ENCODE results near the gene RSAD2.
"Not testable (repeated sequence)": the region's sequence is repeated elsewhere in the genome, so short reads cannot be mapped to it uniquely, and the experiment has no call there.

Gene RSAD2

GRCh38 chr2:6928452-6928851 is 50.9 kb downstream of the RSAD2 start:
- DNase-seq = no peak

GRCh38 chr2:6929196-6929819 is 51.7 kb downstream of the RSAD2 start:
- no peak for DNase-seq

- DNase-seq = no peak
Observed at GRCh38 chr2:6930923-6931647, 53.5 kb downstream of the RSAD2 start.

GRCh38 chr2:6931753-6932152 is 54.2 kb downstream of the RSAD2 start:
- no peak for DNase-seq

- DNase-seq = no peak
Observed at GRCh38 chr2:6932206-6932605, 54.6 kb downstream of the RSAD2 start.

GRCh38 chr2:6932828-6933227 is 55.3 kb downstream of the RSAD2 start:
- DNase-seq = no peak

GRCh38 chr2:6933911-6934310 is 56.3 kb downstream of the RSAD2 start:
- DNase-seq = no peak

GRCh38 chr2:6934345-6934744 is 56.8 kb downstream of the RSAD2 start:
- DNase-seq = no peak

- no peak for DNase-seq
Observed at GRCh38 chr2:6934758-6935651, 57.4 kb downstream of the RSAD2 start.

GRCh38 chr2:6935652-6936020 is 58.1 kb downstream of the RSAD2 start:
- DNase-seq = not testable (repeated sequence)

GRCh38 chr2:6937157-6937556 is 59.6 kb downstream of the RSAD2 start:
- DNase-seq = no peak

- DNase-seq = no peak
Observed at GRCh38 chr2:6937582-6937981, 60.0 kb downstream of the RSAD2 start.

- DNase-seq = no peak
Observed at GRCh38 chr2:6939071-6939470, 61.5 kb downstream of the RSAD2 start.

- DNase-seq = no peak
Observed at GRCh38 chr2:6940820-6941219, 63.2 kb downstream of the RSAD2 start.

- no peak for DNase-seq
Observed at GRCh38 chr2:6941299-6942046, 63.9 kb downstream of the RSAD2 start.

GRCh38 chr2:6942848-6943247 is 65.3 kb downstream of the RSAD2 start:
- DNase-seq = no peak

- no peak for DNase-seq
Observed at GRCh38 chr2:6943523-6943922, 65.9 kb downstream of the RSAD2 start.

GRCh38 chr2:6943971-6944370 is 66.4 kb downstream of the RSAD2 start:
- DNase-seq = no peak

GRCh38 chr2:6944555-6944954 is 67.0 kb downstream of the RSAD2 start:
- no peak for DNase-seq

GRCh38 chr2:6945087-6945813 is 67.7 kb downstream of the RSAD2 start:
- DNase-seq = no peak

- DNase-seq = no peak
Observed at GRCh38 chr2:6945821-6946220, 68.2 kb downstream of the RSAD2 start.

GRCh38 chr2:6946722-6947121 is 69.1 kb downstream of the RSAD2 start:
- no peak for DNase-seq

Measured in activated CD4-positive, CD25-positive, alpha-beta regulatory T cell treated with anti-CD3 and anti-CD28 coated beads, Interleukin-2, amount 50 U/mL, for 72 hours (primary cell).